Activated CD4-positive, alpha-beta T cell treated with anti-CD3 and anti-CD28 coated beads for 4 hours (primary cell): ENCODE results near the gene TRAFD1.
"Not testable (repeated sequence)": the region's sequence is repeated elsewhere in the genome, so short reads cannot be mapped to it uniquely, and the experiment has no call there.

Source experiments
- DNase-seq, 2 donors: peaks; one replicate each; pipeline ENCODE4 v3.0.0-alpha.2; 2020

Gene TRAFD1

DNA sequence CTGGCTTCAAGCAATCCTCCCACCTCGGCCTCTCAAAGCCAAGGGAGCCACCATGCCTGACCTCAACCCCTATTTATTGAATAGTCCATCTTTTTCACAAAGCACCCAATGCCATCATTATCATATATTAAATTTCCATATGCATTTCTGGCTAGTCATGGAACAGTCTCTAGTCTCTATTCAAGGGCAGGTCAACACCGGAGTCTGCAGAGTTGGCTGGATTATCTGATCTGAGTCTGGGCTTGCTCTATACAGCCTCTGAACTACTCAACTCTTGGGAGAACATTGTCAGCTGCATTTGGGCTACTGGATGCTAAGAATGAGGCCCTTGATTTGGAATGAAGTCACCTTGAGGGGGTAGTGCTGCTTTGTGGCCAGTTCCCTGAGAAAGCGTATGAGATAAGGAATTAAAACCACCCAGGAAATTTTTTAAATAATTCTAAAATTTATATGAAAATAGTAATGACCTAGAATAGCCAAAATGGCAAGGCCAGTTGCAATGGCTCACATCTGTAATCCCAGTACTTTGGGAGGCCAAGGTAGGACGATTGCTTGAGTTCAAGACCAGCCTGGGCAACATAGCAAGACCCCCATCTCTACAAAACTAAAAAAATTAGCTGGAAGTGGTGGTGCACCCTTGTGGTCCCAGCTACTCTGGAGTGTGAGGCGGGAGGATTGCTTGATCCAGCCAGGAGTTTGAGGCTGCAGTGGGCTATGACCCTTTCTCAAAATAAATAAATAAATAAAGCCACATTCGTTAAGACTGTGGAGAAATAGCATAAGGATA, 9.9 kb upstream of the TRAFD1 start:
- DNase-seq = no peak

DNA sequence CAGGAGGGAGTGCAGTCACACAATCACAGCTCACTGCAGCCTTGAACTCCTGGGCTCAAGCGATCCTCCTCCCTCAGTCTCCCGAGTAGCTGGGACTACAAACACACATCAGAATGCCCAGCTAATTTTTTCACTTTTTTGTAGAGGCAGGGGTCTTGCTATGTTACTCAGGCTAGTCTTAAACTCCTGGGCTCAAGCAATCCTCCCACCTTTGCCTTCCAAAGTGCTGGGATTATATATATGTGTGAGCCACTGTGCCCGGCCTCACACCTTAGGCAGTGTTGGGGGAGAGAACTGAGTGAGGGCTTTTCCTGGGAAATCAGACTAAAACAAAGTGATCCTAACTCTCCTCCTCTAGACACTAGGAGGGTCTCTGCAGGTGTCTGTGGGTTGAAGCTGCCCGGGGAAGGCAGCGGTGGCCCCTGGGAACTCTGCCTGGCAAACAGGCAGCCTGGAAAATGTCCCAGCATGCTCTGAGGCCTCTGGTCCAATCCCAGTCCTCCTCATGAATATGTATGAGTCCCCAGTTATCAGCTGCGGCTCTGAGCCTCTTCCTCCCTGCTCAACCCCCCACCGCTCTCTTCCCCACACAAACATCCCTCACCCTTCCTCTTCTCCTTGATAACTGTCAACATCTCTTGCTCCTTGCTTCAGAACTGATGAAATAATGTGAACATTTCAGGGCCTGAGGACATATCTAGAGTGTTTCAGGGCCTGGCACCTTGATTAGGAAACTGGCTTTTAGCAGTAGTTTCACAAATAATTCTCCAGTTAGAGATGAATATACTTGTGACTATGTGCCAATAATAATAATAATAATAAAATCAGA, 8.9 kb upstream of the TRAFD1 start:
- no peak for DNase-seq

DNA sequence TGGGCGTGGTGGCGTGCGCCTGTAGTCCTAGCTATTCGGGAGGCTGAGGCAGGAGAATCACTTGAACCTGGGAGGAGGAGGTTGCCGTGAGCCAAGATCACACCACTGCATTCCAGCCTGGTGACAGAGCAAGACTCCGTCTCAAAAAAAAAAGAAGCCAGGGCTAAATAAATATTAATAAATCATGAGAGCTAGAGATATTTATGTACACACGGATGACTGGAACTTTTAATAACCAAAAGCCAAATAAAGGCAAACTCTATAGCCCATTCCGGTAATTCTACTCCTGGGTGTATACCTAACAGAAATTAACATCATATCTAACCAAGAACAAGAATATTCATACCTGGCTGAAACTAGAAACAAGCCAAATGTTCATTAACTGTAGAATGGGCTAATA, 7.7 kb upstream of the TRAFD1 start:
- DNase-seq = no peak

DNA sequence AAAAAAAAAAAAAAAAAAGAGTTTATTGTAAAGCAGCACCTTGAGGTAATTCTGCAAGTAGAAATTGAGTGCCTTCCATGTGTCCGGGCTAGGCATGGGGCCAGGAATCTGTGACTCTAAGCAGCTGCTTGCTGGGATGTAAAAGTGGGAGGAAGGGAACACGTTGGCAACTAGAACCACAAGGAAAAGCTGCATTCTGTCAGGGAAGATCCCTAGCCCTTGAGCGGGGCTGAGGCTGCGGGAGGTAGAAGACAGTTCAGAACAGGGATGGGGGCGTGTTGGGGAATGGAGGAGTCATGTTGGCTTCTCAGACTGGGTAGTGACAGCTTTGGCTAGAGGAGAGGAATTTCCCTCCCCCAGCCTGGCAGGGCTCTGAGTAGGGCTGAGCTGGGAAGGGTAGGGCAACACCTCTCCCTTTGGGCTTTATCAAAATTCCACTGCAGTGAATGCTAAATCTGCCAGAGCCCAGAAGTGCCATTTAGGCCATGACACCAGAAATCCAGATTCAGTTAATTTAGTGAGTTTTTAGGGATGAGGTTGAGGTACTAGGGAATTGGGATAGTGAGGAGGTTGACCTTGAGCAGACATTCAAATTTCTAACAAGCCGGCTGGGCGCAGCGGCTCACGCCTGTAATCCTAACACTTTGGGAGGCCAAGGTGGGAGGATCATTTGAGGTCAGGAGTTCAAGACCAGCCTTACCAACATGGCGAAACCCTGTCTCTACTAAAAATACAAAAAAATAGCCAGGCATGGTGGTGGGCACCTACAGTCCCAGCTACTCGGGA, 3.4 kb upstream of the TRAFD1 start:
- DNase-seq = no peak

DNA sequence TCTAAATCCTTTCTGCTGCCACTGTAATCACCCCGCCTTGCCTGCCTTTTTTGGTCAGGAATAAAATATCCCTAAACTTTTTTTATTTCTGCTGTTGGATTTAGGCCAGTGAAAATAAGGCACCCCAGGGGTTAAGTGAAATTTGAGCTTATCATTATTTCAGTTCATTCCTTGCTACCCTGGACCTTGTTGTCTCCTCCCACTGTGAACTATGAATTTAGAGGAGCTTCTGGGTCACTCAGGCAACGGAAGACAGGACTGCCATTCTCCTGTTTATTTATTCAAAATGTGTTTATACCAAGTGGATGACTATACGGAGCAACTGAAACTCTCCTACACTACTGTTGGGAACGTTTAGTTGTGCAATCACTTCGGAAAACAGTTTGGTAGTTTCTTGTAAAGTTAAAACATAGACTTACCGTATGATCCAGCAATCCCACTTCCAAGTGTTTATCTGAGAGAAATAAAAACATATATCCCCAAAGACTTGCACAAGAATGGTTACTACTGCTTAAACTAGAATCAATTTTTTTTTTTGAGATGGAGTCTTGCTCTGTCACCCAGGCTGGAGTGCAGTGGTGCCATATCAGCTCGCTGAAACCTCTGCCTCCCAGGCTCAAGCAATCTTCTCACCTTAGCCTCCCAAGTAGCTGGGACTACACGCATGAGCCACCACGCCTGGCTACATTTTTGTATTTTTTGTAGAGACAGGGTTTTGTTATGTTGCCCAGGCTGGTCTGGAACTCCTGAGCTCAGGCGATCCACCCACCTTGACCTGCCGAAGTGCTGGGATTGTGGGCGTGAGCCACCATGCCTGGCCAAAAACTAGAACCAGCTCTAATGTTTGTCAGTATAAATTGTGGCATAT, 2.3 kb upstream of the TRAFD1 start:
- no peak for DNase-seq

DNA sequence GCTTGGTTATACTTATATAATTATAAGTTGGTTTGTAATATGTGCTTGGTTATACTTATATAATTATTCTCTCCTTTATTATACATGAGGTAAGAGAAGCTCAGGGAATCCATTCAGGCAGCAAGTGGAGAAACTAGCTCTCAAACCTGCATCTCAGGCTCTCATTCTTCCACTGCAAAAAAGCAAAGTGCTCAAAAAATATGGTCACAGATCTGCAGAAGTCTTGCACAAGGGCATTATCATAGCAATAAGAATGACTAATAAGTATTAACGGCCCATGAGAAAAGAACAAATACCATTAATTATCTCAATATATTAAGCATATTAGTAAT, 476 bp upstream of the TRAFD1 start:
- no peak for DNase-seq

DNA sequence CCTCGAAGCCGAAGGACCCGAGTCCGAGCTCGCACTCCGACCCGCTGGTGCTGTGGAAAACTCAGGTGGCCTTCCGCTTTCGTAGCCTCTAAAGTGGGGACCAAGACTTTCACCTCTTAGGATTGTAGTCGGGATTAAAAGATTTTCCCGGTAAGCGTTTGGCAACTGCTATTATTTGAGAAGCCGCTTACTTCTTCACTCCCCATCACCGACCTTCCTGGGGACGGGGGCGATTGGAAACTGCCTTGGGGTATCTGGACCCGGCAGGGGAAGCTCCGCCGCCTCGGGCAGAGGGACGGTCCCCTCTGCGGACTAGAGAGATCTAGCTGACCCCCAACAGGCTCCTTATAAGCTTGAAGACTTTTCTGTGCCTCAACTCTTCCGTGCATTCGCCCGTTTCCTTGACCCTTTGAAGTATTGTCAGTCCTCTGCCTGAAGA, 659 bp downstream of the TRAFD1 start:
- DNase-seq = no peak

DNA sequence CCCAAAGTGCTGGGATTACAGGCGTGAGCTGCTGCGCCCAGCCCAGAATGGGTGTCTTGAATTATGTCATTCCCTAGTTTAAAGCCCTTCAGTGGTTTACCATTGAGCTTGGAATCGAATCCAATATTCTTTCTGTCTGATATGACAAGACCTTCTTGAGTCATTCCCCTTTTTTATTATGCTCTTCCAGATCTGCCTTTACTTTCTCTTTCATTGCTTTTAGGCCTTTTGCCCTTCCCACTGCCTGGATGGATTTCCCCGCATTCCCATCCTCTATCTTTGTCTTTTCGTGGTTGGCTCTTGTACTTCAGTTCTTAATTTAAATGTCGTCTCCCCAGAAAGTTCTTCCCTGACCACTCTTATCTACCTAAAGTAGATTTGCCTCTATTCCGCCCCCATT, 1.6 kb downstream of the TRAFD1 start:
- no peak for DNase-seq

DNA sequence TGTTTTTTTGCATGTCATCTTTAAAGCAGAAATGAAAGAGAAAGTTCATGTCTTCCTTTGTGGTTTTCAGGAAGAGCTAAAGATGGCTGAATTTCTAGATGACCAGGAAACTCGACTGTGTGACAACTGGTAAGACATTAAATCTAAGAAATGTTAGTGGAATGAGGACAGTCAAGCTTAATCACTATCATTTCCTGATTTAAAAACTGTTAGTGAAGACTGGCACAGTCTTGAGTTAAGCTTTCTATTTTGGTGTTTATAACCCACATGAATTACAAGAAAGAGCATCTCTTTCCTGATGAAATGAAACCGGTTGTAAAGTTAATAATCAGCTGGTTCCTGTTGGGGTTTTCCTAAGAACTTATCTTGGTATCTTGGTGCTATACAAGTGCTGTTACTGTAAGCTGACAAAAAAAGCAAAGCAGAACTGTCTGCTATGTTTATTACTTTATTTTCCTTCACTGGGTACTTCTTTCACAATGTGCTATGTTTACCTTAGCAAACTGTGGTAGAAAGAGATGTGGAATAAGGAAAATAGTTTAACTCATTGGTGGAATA, 5.2 kb downstream of the TRAFD1 start:
- DNase-seq = no peak

DNA sequence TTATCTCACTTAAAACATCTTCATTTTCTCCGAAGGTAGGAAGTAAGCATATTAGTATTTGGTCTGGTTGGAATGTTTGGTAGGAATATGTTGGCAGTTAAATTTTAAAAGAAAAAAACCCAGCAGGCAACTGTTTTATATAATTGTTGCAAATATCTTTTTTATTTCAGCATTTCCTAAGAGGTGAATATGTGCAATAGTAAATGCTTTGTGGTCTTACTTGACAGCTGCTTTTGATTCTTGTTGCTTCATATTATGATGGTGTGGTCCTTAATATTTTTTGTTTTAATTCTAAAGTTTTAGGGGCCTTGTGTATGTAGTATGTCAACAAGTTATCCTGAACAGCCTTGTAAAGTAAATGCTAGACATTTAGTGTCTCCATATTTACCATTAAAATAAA, 6.3 kb downstream of the TRAFD1 start:
- no peak for DNase-seq

DNA sequence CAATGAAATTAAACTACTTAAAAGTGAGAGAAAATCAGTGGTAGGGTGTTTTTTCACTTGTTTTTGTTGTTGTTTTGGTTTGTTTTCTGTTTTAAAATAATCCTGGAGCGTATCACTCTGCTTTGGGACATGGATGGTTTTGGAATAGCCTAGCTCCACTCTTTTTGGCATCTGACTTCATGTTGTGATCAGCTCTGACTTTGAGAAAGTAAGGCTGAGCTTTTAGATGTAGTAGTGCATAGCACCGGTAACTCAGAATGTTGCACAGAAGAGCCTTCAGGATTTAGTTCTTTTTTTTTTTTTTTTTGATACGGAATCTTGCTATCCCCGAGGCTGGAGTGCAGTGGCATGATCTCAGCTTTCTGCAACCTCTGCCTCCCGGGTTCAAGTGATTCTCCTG, 8.1 kb downstream of the TRAFD1 start:
- no peak for DNase-seq

DNA sequence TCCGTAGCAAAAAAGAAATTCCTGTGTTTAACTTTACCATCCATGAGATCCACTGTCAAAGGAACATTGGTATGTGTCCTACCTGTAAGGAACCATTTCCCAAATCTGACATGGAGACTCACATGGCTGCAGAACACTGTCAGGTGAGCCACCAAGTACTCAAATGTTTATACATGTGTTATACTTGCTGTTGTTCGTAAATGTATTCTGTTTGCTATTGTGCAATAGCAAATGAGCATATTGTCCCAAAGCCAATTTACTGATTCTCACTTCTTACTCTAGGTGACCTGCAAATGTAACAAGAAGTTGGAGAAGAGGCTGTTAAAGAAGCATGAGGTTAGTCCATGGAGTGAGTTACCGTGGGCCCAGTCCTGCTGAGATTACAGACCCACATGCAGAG, 9.4 kb downstream of the TRAFD1 start:
- no peak for DNase-seq

DNA sequence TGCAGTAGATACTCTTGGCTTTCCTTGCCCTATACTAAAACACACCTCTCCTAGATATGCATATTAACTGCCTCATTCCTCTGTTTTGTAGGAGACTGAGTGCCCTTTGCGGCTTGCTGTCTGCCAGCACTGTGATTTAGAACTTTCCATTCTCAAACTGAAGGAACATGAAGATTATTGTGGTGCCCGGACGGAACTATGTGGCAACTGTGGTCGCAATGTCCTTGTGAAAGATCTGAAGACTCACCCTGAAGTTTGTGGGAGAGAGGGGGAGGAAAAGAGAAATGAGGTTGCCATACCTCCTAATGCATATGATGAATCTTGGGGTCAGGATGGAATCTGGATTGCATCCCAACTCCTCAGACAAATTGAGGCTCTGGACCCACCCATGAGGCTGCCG, 15.4 kb downstream of the TRAFD1 start:
- no peak for DNase-seq

DNA sequence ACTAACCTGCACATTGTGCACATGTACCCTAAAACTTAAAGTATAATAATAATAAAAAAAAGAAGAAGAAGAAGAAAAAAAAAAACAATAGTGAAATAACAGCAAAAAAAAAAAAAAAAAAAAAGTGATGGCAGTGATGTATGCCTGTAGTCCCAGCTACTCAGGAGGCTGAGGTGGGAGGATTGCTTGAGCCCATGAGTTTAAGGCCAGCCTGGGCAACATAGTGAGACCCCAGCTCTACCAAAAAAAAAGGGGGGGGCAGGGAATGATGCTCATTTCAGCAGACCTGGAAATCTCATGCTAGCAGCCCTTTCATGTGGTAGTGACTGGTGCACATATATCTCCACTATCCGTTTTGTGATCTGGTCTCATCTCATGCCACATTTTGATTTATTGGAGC, 20.8 kb downstream of the TRAFD1 start:
- DNase-seq = no peak

DNA sequence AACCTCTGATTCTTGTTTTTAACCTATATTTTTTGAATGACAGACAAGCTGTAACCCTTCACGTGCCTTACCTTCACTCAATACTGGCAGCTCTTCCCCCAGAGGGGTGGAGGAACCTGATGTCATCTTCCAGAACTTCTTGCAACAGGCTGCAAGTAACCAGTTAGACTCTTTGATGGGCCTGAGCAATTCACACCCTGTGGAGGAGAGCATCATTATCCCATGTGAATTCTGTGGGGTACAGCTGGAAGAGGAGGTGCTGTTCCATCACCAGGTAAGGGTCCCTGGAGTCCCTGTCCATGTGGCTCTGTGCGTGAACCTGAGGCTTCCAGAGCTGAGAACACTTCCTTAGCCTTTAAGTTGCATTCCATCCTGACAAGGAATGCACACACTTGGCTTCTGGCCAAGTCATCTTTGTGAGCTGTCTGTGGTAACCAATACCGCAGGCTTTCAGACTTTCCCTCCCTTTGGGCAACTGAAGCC, 22.7 kb downstream of the TRAFD1 start:
- DNase-seq = no peak

DNA sequence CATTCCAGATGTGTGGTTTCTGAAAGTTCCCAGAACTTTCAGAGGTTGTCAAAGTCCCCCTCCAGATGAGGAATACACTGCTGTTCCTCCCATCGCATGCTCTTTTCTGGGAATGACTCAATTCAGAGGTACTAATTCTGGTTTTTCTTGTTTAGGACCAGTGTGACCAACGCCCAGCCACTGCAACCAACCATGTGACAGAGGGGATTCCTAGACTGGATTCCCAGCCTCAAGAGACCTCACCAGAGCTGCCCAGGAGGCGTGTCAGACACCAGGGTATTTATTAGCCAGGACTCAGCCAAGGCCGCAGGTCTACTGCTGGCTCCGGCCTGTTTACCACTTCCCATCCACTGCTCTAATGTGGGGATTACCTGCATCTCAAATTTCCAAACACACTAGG, 24.2 kb downstream of the TRAFD1 start:
- DNase-seq = no peak

DNA sequence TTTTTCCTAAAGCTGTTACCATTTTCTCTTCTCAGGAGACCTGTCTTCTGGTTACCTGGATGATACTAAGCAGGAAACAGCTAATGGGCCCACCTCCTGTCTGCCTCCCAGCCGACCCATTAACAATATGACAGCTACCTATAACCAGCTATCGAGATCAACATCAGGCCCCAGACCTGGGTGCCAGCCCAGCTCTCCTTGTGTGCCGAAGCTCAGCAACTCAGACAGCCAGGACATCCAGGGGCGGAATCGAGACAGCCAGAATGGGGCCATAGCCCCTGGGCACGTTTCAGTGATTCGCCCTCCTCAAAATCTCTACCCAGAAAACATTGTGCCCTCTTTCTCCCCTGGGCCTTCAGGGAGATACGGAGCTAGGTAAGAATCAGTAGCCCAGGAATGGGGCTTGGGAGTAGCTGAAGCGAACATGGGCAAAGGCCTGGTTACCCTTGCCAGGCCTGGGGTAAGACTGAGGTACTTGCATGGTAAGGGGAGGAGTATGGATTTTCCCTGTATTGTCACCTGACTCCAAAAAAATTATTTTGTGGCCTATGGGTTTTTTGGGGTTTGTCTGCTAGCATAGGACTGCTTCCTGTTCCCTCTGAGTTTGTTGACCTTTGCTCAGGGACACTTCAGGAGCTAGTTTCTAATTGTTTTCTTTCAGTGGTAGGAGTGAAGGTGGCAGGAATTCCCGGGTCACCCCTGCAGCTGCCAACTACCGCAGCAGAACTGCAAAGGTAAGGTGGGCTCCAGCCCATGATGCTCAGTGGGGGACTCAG, 26.6 kb downstream of the TRAFD1 start:
- no peak for DNase-seq

DNA sequence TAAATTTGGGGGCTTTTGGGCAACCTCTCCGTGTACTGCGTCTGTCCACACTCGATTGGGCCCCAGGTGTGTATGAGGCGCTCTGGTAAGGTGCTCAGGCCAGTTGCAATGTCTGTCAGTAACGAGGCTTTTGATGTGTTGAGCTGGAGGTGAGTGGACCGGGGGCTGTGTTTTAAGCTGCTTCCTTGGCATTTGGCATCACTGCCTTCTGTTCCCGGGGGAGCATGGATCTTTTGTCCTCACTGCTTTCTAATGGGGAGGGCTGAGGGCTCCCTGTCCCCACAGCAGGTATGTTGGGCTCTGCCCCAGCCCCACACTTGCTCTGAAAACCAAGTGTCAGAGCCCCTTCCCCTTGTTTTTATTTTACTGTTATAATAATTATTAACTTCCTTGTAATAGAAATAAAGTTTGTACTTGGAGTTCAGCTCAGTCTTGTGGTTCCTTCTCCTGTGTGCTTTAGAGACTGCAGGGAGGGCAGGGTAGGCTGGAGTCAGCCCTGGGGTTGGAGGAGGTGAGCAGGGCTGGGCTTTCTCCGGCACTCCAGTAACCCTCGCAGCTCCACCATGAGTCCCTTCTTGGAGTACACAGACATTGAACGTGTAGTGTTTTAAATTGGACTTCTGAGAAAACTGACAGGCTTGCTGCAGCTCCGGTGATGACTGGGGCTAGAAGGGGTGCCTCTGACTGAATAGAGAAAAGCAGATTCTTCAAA, 28.0 kb downstream of the TRAFD1 start:
- no peak for DNase-seq

DNA sequence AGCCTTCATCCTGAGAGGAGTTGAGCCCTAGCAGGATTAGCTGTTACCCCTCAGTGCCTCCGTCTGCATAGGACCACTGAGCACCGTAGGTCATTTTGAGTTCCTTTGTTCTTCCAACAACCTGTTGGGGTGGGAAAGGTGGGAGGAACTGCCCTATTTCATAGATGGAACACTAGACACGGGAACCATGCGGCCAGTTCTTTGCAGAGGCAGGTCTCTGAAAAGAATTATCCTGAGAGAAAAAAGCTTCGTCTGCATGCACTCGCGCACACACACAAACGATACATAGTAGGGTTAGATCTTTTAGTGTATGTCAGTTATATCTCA, 28.5 kb downstream of the TRAFD1 start:
- no peak for DNase-seq

DNA sequence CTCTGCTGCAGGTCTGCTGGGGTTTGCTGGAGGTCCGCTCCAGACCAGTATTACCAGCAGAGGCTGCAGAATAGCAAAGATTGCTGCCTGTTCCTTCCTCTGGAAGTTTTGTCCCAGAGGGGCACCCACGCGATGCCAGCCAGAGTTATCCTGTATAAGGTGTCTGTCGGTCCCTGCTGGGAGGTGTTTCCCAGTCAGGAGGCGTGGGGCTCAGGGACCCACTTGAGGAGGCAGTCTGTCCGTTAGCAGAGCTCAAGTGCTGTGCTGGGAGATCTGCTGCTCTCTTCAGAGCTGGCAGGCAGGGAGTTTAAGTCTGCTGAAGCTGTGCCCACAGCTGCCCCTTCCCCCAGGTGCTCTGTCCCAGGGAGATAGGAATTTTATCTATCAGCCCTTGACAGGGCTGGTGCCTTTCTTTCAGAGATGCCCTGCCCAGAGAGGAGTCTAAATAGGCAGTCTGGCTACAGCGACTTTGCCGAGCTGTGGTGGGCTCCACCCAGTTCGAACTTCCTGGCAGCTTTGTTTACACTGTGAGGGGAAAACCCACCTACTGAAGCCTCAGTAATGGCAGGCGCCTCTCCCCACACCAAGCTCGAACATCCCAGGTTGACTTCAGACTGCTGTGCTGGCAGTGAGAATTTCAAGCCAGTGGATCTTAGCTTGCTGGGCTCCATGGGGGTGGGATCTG, 33.2 kb downstream of the TRAFD1 start:
- DNase-seq = not testable (repeated sequence)
